SU-DHL-6 (cell line): ENCODE measurements around the gene CRADD.

Experiments
- EZH2phosphoT487 ChIP-seq: fragments of 200-600 bp; sonication (generic), shearing (Covaris generic); conservative IDR thresholded peaks from 2 replicates; pipeline ENCODE4 v1.6.1; 2018; ENCODE audit warnings: mild to moderate bottlenecking, antibody characterized with exemption, low read length, moderate library complexity, mixed read lengths
- TF ChIP-seq, protein P1 (sequence below): fragments of 200-600 bp; sonication (generic); IDR thresholded peaks from one replicate; pipeline ENCODE4 v1.5.1; 2017; ENCODE audit warnings: antibody characterized with exemption, mild to moderate bottlenecking, low read length, moderate library complexity; ENCODE audit not compliant: insufficient read depth, poor library complexity, severe bottlenecking

DNA sequence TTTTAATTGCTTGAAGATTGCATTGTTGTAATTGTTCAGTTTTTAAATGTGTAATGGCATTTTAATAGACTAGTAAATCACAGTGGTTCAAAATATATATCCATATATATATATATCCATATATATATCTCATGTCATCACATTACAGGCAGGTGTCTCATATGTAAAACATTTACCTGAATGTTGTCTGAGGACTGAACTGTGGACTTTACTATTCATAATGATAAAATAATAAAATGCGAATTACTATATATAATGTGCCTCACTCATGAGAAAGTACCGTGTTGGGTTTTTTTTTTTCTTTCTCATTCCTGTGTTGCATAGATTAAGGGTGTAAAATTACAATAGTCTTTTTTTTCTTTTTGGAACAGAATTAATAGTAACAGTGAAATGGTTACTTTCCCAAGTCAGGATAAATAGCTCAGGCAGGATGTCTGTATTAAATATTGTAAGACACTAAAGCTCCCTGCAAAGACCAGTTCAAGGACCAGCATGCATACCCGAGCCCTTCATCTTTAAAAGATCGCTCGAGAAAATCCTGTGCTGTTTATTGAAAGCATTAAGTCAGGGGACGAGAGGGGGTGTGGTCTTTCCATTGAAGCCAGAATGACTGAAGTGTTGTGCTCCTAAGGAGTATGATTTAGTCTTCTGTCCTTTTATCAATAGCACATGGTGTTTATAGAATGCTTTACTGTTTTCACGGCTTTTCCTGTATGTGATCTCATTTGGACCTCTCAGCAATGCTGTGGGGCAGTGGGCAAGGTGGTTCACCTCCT is 173.5 kb downstream of the CRADD start:
- TF ChIP-seq, protein P1, sequence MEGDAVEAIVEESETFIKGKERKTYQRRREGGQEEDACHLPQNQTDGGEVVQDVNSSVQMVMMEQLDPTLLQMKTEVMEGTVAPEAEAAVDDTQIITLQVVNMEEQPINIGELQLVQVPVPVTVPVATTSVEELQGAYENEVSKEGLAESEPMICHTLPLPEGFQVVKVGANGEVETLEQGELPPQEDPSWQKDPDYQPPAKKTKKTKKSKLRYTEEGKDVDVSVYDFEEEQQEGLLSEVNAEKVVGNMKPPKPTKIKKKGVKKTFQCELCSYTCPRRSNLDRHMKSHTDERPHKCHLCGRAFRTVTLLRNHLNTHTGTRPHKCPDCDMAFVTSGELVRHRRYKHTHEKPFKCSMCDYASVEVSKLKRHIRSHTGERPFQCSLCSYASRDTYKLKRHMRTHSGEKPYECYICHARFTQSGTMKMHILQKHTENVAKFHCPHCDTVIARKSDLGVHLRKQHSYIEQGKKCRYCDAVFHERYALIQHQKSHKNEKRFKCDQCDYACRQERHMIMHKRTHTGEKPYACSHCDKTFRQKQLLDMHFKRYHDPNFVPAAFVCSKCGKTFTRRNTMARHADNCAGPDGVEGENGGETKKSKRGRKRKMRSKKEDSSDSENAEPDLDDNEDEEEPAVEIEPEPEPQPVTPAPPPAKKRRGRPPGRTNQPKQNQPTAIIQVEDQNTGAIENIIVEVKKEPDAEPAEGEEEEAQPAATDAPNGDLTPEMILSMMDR, result no peak
- no peak for TF ChIP-seq EZH2phosphoT487
